Esophagus muscularis mucosa (tissue), 4 donors: ENCODE measurements around the gene ZFHX3. TPM values are rescaled to one million over a fixed set of nuclear protein-coding genes. Genes with fewer than 3 reads are reported as not detected.
A peak's percentile ranks its signal among the peaks of the same experiment; 100 is the strongest.

Source experiments
- DNase-seq: peaks from one replicate; pipeline ENCODE4 v3.0.0-alpha.2; 2017; ENCODE audit errors: extremely low spot score
- H3K27ac ChIP-seq, 4 donors: fragments of 200-600 bp; sonication (generic); replicated peaks in 1 of 4; 1 replicate in 3 of 4; 2 replicates in 1 of 4; pipeline ENCODE4 v1.5.1; 2016 to 2019; ENCODE audit warnings: mild to moderate bottlenecking in 1 of 4
- H3K27me3 ChIP-seq, 4 donors: fragments of 200-600 bp; sonication (generic); one replicate each; pipeline versions ENCODE4 v1.5.1 to v1.6.0; 2016 to 2019
- H3K36me3 ChIP-seq, 4 donors: fragments of 200-600 bp; sonication (generic); one replicate each; pipeline ENCODE4 v1.5.1; 2016 to 2019
- H3K4me1 ChIP-seq, 4 donors: fragments of 200-600 bp; sonication (generic); one replicate each; pipeline ENCODE4 v1.5.1; 2016 to 2019
- H3K4me3 ChIP-seq, 4 donors: fragments of 200-600 bp; sonication (generic); 1 replicate in 2 of 4; 2 replicates in 2 of 4; pipeline ENCODE4 v1.5.1; 2016 to 2019; ENCODE audit warnings: mild to moderate bottlenecking in 4 of 4, moderate library complexity in 1 of 4
- H3K9me3 ChIP-seq, 4 donors: fragments of 200-600 bp; sonication (generic); 1 replicate in 3 of 4; 2 replicates in 1 of 4; pipeline ENCODE4 v1.5.1; 2016 to 2019
- EP300 ChIP-seq: sonication (generic); formaldehyde crosslinking; IDR thresholded peaks from one replicate; pipeline ENCODE4 v1.6.1; 2017; ENCODE audit warnings: antibody characterized with exemption
- POLR2A ChIP-seq: fragments of 450-650 bp; IDR thresholded peaks from one replicate; pipeline ENCODE4 v1.6.1; 2017; ENCODE audit warnings: antibody characterized with exemption, moderate library complexity, mild to moderate bottlenecking, low read depth
- POLR2AphosphoS5 ChIP-seq, 2 donors: sonication (generic); formaldehyde crosslinking; IDR thresholded peaks; one replicate each; pipeline ENCODE4 v1.6.1; 2017; ENCODE audit warnings: antibody characterized with exemption in 2 of 2
- WGBS: methylation state at CpG from one replicate; pipeline ENCODE4 v1.1.5; 2018; 5-methylcytosine and 5-hydroxymethylcytosine counted together
- intact Hi-C: fragments of 100-400 bp; cut with DNase I; formaldehyde crosslinking; loops from one replicate; pipeline ENCODE4 v1.15.1; 2023
- total RNA-seq, 4 donors: library from RNA; depleted of rRNA; stranded (reverse); fragments of >200 nt; gene quantifications; one replicate each; pipeline versions ENCODE4 v1.1.0 to v1.2.1, GENCODE V29; 2016
- TF ChIP-seq, protein P1 (sequence below), 3 experiments: fragments of 200-600 bp in 2 of 3; fragments of 450-650 bp in 1 of 3; sonication (generic) in 2 of 3; IDR thresholded peaks; one replicate each; pipeline ENCODE4 v1.5.1; 2017 to 2019; ENCODE audit warnings: antibody characterized with exemption in 3 of 3, mild to moderate bottlenecking in 2 of 3, moderate library complexity in 1 of 3

The ZFHX3 gene
- total RNA-seq, 4 donors from 2014 or later, result 25.7 to 53.0 (median 30.6) TPM

DNA sequence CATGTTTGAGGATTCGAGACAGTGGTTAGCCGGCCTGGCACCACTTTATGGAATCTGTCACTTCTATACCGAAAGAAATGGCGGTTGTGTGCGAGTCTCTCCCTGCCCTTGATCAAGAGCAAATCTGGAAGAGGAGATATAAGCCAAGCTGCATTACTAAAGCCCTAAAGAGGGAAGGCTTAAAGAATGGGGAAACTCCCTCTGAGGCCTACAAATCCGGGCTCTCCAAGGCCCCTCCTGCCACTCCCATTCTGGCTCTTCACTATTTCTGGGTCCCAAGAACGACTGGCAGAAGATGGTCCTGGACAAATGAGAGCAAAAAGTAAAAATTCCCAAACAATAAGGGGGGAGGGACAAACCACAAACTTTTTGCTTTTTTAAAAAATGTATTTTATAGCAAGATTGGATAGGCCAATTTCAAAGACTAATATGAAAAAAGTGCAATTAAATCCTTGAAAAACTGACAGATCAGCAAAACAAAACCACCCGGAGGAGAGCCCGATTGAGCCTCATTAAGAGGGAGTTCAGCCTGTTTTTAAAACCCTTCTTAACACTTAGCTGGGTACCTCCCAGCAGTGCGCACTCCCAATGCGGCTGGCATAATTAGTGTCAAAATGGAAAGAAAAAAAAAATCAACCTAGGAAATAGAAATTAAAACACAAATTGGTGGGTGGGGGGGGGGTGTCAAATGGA lies 193.5 kb downstream of the ZFHX3 start:
- Histone ChIP-seq H3K4me3 (no peak overlapping the region), H3K9me3 (no peaks in the 10 kb centered on the region), H3K27ac (no peak overlapping the region), H3K4me1 (peaks cover 23 to 49% (median 48%) of the 10 kb centered on the region in 4 donors), H3K36me3 (no peaks in the 10 kb centered on the region), H3K27me3 (no peaks in the 10 kb centered on the region)
- DNase-seq, result no peak
- TF ChIP-seq POLR2AphosphoS5 (IDR thresholded peaks at IDR 0.05) (no peak), EP300 (no peak), POLR2A (no peak)
- TF ChIP-seq, protein P1, sequence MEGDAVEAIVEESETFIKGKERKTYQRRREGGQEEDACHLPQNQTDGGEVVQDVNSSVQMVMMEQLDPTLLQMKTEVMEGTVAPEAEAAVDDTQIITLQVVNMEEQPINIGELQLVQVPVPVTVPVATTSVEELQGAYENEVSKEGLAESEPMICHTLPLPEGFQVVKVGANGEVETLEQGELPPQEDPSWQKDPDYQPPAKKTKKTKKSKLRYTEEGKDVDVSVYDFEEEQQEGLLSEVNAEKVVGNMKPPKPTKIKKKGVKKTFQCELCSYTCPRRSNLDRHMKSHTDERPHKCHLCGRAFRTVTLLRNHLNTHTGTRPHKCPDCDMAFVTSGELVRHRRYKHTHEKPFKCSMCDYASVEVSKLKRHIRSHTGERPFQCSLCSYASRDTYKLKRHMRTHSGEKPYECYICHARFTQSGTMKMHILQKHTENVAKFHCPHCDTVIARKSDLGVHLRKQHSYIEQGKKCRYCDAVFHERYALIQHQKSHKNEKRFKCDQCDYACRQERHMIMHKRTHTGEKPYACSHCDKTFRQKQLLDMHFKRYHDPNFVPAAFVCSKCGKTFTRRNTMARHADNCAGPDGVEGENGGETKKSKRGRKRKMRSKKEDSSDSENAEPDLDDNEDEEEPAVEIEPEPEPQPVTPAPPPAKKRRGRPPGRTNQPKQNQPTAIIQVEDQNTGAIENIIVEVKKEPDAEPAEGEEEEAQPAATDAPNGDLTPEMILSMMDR (IDR thresholded peaks at IDR 0.05), result no peak
- intact Hi-C loops, result no loop called here
- WGBS, result 89% methylated on average over 11 of the region's 11 CpGs

DNA sequence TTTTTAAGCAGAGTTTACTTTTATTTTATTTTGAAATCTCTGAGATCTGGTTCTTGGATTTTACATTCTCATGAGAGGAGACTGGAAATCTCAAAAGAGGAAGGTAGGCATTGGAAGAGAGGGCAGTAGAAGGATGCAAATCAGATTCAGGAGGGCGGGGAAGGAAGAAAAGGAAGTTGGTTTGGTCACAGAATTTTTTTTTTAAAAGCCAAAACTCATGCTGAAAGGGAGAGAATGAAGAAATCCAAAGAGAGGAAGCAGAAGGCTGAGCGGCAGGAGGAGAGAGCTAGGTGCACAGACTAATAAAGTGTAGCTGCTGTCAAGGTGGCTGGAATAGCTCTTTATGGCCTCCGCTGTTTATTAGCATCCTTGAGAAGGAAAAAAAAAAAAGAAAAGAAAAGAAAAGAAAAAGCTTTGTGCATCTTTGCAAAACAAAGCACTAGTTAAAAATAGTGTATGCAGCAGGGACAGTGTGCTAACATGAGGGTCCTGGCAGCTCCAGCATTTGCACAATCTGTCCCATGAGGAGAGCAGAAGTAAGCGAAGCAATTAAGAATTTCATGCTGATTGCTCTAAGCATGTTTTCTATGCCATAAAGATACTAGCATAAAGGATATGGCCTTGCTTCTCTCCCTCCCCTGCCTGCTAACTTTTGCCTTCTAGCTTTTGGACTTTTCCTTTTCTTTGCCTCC lies 194.2 kb downstream of the ZFHX3 start:
- no peaks in the 10 kb centered on the region for H3K36me3 ChIP-seq
- intact Hi-C loops, result no loop called here
- TF ChIP-seq POLR2AphosphoS5 (IDR thresholded peaks at IDR 0.05) (no peak), POLR2A (no peak), EP300 (no peak)
- TF ChIP-seq, protein P1 (IDR thresholded peaks at IDR 0.05), result no peak
- no peaks in the 10 kb centered on the region for H3K27me3 ChIP-seq
- no peak for DNase-seq
- peaks cover 26 to 49% (median 48%) of the 10 kb centered on the region in 4 donors for H3K4me1 ChIP-seq
- 73% methylated on average over 4 of the region's 4 CpGs for WGBS
- no peak overlapping the region for H3K27ac ChIP-seq
- no peaks in the 10 kb centered on the region for H3K9me3 ChIP-seq
- H3K4me3 ChIP-seq, result no peak overlapping the region

DNA sequence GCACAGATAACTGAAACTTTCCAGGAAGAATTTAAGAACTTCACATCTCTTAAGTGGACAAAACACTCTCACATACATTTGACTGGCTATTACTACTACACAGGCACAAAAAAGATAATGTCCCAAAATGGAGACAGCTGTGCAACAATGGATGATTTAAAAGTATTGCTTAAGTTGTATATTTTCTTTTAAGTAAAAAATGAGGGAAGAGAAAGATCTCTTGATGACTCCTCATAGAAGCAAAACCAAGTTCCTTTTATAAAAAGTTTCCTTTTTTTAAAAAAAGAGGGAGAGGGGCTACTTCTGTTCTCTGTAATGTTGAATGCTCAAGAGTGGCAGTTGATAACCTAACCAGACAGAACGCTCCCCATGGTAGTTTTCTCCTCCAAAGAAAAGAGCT lies 195.5 kb downstream of the ZFHX3 start:
- Histone ChIP-seq H3K27me3 (no peaks in the 10 kb centered on the region), H3K27ac (peak overlapping the region in 1 of 4 donors; percentile 1), H3K4me1 (peaks cover 37 to 49% (median 49%) of the 10 kb centered on the region in 4 donors), H3K4me3 (no peak overlapping the region), H3K9me3 (no peaks in the 10 kb centered on the region), H3K36me3 (no peaks in the 10 kb centered on the region)
- TF ChIP-seq POLR2A, result no peak
- TF ChIP-seq, protein P1 (IDR thresholded peaks at IDR 0.05), result no peak
- no peak for TF ChIP-seq POLR2AphosphoS5 (IDR thresholded peaks at IDR 0.05)
- no peak for TF ChIP-seq EP300
- 92% methylated on average over 1 of the region's 1 CpG for WGBS
- DNase-seq, result no peak
- intact Hi-C loops, result no loop called here

DNA sequence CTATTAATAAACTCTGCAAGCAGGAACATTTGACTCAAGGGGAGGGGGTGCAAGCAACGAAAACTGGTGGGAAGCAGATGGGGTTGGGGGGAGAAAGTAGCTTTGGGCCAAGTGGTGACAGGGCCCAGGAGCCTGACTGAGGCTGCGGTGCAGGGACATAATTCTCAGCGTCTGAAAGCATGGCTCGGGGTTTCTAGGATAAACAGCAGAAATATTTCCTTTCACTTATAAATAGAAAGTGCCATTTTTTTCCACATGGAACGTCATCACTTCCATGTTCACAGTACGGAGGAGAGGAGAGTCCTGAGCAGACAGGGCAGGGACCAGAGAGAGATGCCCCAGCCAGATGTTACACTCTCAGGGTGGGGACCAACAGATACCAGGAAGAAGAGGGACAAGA lies 197.1 kb downstream of the ZFHX3 start:
- intact Hi-C loops, result no loop called here
- DNase-seq, result no peak
- 44% methylated on average over 6 of the region's 6 CpGs for WGBS
- peak; percentile 13 to 42 for TF ChIP-seq POLR2AphosphoS5 (IDR thresholded peaks at IDR 0.05)
- no peak for TF ChIP-seq POLR2A
- TF ChIP-seq, protein P1 (IDR thresholded peaks at IDR 0.05), result no peak
- TF ChIP-seq EP300, result no peak
- Histone ChIP-seq H3K9me3 (no peaks in the 10 kb centered on the region), H3K4me1 (peaks cover 53 to 63% (median 58%) of the 10 kb centered on the region in 4 donors), H3K27ac (peak overlapping the region; percentile 55 to 68 (median 68)), H3K27me3 (no peaks in the 10 kb centered on the region), H3K36me3 (no peaks in the 10 kb centered on the region), H3K4me3 (no peak overlapping the region)
